Measurements from ENCODE around the gene SPRR1A. TPM values are rescaled to one million over a fixed set of nuclear protein-coding genes. Genes with fewer than 3 reads are reported as not detected.

Gene SPRR1A
- total and polyA plus RNA-seq, 10 of the 15 experiments (the other 5 are each of a cell fraction or from before 2014, with no cell fraction given): not detected

GRCh38 chr1:153032677-153033308 is 48.9 kb downstream of the SPRR1A start:
- Histone ChIP-seq H3K4me2 (ENCODE audit: control insufficient read depth, insufficient read depth) (no peak overlapping the region), H3K9ac (ENCODE audit: control insufficient read depth, insufficient read depth, low read length) (no peak overlapping the region), H3K4me1 (ENCODE audit: control insufficient read depth, insufficient read depth, low read length) (no peaks in the 10 kb centered on the region), H3K27ac (ENCODE audit: control insufficient read depth, insufficient read depth) (no peak overlapping the region), H4K20me1 (ENCODE audit: control insufficient read depth, insufficient read depth) (no peaks in the 10 kb centered on the region), H3K9me3 (replicated peaks; ENCODE audit: control insufficient read depth, insufficient read depth, low read length) (no peaks in the 10 kb centered on the region), H3K27me3 (replicated peaks in 1 of 2; ENCODE audit: control insufficient read depth in 2 of 2, insufficient read depth in 2 of 2, low read length in 1 of 2) (no peaks in the 10 kb centered on the region; a peak in 1 of 4 replicates), H3K36me3 (ENCODE audit: control insufficient read depth in 2 of 2, insufficient read depth in 2 of 2, low read length in 1 of 2) (no peaks in the 10 kb centered on the region), H2AFZ (ENCODE audit: control insufficient read depth, low read depth, low read length) (no peak overlapping the region), H3K79me2 (ENCODE audit: control insufficient read depth, insufficient read depth, low read length) (no peaks in the 10 kb centered on the region), H3K4me3 (no peak overlapping the region)
- DNase-seq (ENCODE audit: low read depth, low spot score) (no peak), ATAC-seq (peak; percentile 67), FAIRE-seq (no peak)
- ChIA-PET SMC1A (ENCODE audit: uncharacterized antibody, unreplicated experiment) (interaction anchor here (1.0 to 1.5 kb wide), 2 partner anchors 65 to 109 kb away, joined by 3 to 5 read pairs; no protein-coding TSS in a partner anchor), CTCF (interaction anchor here (0.6 to 1.8 kb wide), 6 partner anchors 51 to 304 kb away, joined by 3 to 8 read pairs (median 3); no protein-coding TSS in a partner anchor), POLR2A (no interaction called here), RAD21 (ENCODE audit: unreplicated experiment) (interaction anchor here (1.1 to 1.2 kb wide), 2 partner anchors 71 to 160 kb away, joined by 3 to 5 read pairs; no protein-coding TSS in a partner anchor)
- intact Hi-C loops (cut with micrococcal nuclease; ENCODE audit: unreplicated experiment): loop anchor here (10.0 kb wide), 1 partner anchor 158 kb away; the partner anchor contains the start of gene SMCP
- in situ Hi-C loops (cut with MboI): no loop called here
- BruUV-seq (replicated peaks): no TSS peak
- TF ChIP-seq ZNF274 (IDR thresholded peaks at IDR 0.05; ENCODE audit: insufficient read depth, insufficient read length) (no peak), RAD21 (IDR thresholded peaks at IDR 0.05; ENCODE audit: insufficient read depth, low read depth, low read length) (peak; percentile 23; the same call in 1 of the 2 replicates), ZSCAN29 (IDR thresholded peaks at IDR 0.05) (no peak), TAF1 (IDR thresholded peaks at IDR 0.05; ENCODE audit: borderline replicate concordance, low read depth, low read length) (no peak)
- TF ChIP-seq, protein P1, sequence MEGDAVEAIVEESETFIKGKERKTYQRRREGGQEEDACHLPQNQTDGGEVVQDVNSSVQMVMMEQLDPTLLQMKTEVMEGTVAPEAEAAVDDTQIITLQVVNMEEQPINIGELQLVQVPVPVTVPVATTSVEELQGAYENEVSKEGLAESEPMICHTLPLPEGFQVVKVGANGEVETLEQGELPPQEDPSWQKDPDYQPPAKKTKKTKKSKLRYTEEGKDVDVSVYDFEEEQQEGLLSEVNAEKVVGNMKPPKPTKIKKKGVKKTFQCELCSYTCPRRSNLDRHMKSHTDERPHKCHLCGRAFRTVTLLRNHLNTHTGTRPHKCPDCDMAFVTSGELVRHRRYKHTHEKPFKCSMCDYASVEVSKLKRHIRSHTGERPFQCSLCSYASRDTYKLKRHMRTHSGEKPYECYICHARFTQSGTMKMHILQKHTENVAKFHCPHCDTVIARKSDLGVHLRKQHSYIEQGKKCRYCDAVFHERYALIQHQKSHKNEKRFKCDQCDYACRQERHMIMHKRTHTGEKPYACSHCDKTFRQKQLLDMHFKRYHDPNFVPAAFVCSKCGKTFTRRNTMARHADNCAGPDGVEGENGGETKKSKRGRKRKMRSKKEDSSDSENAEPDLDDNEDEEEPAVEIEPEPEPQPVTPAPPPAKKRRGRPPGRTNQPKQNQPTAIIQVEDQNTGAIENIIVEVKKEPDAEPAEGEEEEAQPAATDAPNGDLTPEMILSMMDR (IDR thresholded peaks at IDR 0.05 in 2 of 3, conservative IDR thresholded peaks at IDR 0.05 in 1 of 3; ENCODE audit: control insufficient read depth in 2 of 3, extremely low read depth in 1 of 3, insufficient read depth in 1 of 3, low read depth in 3 of 3, low read length in 3 of 3): peak in 2 of 3 experiments; percentile 14 to 30; a peak in 3 of 6 replicates
- WGBS (ENCODE audit: insufficient coverage, insufficient replicate concordance, low lambda C conversion rate, missing lambda C conversion rate): 3% methylated on average over 3 of the region's 3 CpGs

All from GM12878 (cell line).